H9 (cell line): ENCODE data around the gene PPFIA4. TPM values are rescaled to one million over a fixed set of nuclear protein-coding genes. Genes with fewer than 3 reads are reported as not detected.

Experiments used
- DNase-seq: peaks from one replicate; pipeline ENCODE4 v3.0.0-alpha.2; 2017
- H2AFZ ChIP-seq: one replicate; pipeline ENCODE4 v1.6.1; 2013; ENCODE audit warnings: mild to moderate bottlenecking, low read length, control low read depth, moderate library complexity
- H2AK5ac ChIP-seq: 2 replicates; pipeline ENCODE4 v1.6.1; 2013; ENCODE audit warnings: low read length, control low read depth, mixed read lengths; ENCODE audit not compliant: insufficient read length
- H2BK120ac ChIP-seq: one replicate; pipeline ENCODE4 v1.6.1; 2013; ENCODE audit warnings: low read depth, mild to moderate bottlenecking, low read length, control low read depth, inconsistent platforms; ENCODE audit not compliant: poor library complexity, severe bottlenecking
- H2BK12ac ChIP-seq: 2 replicates; pipeline ENCODE4 v1.6.1; 2013; ENCODE audit warnings: low read length, control low read depth, mixed read lengths, low read depth; ENCODE audit not compliant: insufficient read length
- H2BK15ac ChIP-seq: 2 replicates; pipeline ENCODE4 v1.6.1; 2013; ENCODE audit warnings: low read depth, low read length, control low read depth
- H2BK20ac ChIP-seq: one replicate; pipeline ENCODE4 v1.6.1; 2013; ENCODE audit warnings: low read depth, mild to moderate bottlenecking, low read length, control low read depth, inconsistent platforms; ENCODE audit not compliant: poor library complexity, severe bottlenecking
- H2BK5ac ChIP-seq: 2 replicates; pipeline ENCODE4 v1.6.1; 2013; ENCODE audit warnings: low read length, control low read depth, mixed read lengths; ENCODE audit not compliant: insufficient read length
- H3K14ac ChIP-seq: 2 replicates; pipeline ENCODE4 v1.6.1; 2013; ENCODE audit warnings: low read length, control low read depth; ENCODE audit not compliant: insufficient read depth
- H3K18ac ChIP-seq: 2 replicates; pipeline ENCODE4 v1.6.1; 2013; ENCODE audit warnings: low read depth, mild to moderate bottlenecking, mixed read lengths, low read length, control low read depth; ENCODE audit not compliant: insufficient read length
- H3K23ac ChIP-seq: 2 replicates; pipeline ENCODE4 v1.6.1; 2013; ENCODE audit warnings: low read length, control low read depth, mixed read lengths, low read depth; ENCODE audit not compliant: insufficient read length
- H3K23me2 ChIP-seq: 2 replicates; pipeline ENCODE4 v1.6.1; 2013; ENCODE audit warnings: low read depth, mild to moderate bottlenecking, mixed read lengths, low read length, control low read depth; ENCODE audit not compliant: insufficient read length, poor library complexity, severe bottlenecking
- H3K27ac ChIP-seq: 2 replicates; pipeline ENCODE4 v1.5.1; 2013; ENCODE audit warnings: low read length, control low read depth, mixed read lengths, low read depth; ENCODE audit not compliant: insufficient read length
- H3K27me3 ChIP-seq: 2 replicates; pipeline ENCODE4 v1.6.1; 2013; ENCODE audit warnings: low read length, control low read depth, inconsistent platforms; ENCODE audit not compliant: insufficient read depth
- H3K4ac ChIP-seq: 2 replicates; pipeline ENCODE4 v1.6.1; 2013; ENCODE audit warnings: low read depth, mild to moderate bottlenecking, control low read depth, inconsistent platforms, low read length, moderate library complexity
- H3K4me1 ChIP-seq: 2 replicates; pipeline ENCODE4 v1.6.1; 2013; ENCODE audit warnings: low read length, control low read depth, inconsistent platforms; ENCODE audit not compliant: insufficient read depth
- H3K4me2 ChIP-seq: 2 replicates; pipeline ENCODE4 v1.6.1; 2013; ENCODE audit warnings: low read length, control low read depth, mixed read lengths; ENCODE audit not compliant: insufficient read length, insufficient read depth
- H3K56ac ChIP-seq: 2 replicates; pipeline ENCODE4 v1.6.1; 2013; ENCODE audit warnings: low read depth, mild to moderate bottlenecking, mixed read lengths, low read length, control low read depth; ENCODE audit not compliant: insufficient read length
- H3K79me1 ChIP-seq: 2 replicates; pipeline ENCODE4 v1.6.1; 2013; ENCODE audit warnings: low read depth, mild to moderate bottlenecking, moderate library complexity, low read length, control low read depth, inconsistent platforms; ENCODE audit not compliant: insufficient read depth, poor library complexity, severe bottlenecking
- H3K79me2 ChIP-seq: 2 replicates; pipeline ENCODE4 v1.6.1; 2013; ENCODE audit warnings: low read length, control low read depth, inconsistent platforms; ENCODE audit not compliant: insufficient read depth
- H3K9ac ChIP-seq: 2 replicates; pipeline ENCODE4 v1.6.1; 2013; ENCODE audit warnings: low read length, control low read depth, mixed read lengths; ENCODE audit not compliant: insufficient read length; ENCODE audit errors: extremely low read depth
- H3K9me3 ChIP-seq: one replicate; pipeline ENCODE4 v1.6.1; 2013; ENCODE audit warnings: low read depth, low read length, inconsistent platforms; ENCODE audit not compliant: control insufficient read depth
- H3T11ph ChIP-seq: one replicate; pipeline ENCODE4 v1.6.1; 2013; ENCODE audit warnings: mild to moderate bottlenecking, low read length, control low read depth, inconsistent platforms
- H4K20me1 ChIP-seq: one replicate; pipeline ENCODE4 v1.6.1; 2013; ENCODE audit not compliant: control insufficient read depth, insufficient read length, insufficient read depth
- H4K5ac ChIP-seq: 2 replicates; pipeline ENCODE4 v1.6.1; 2013; ENCODE audit warnings: low read depth, mild to moderate bottlenecking, mixed read lengths, low read length, control low read depth; ENCODE audit not compliant: insufficient read length
- H4K8ac ChIP-seq: replicated peaks from 2 replicates; pipeline ENCODE4 v1.6.1; 2013; ENCODE audit warnings: low read length, control low read depth, mixed read lengths, low read depth; ENCODE audit not compliant: insufficient read length
- H4K91ac ChIP-seq: 2 replicates; pipeline ENCODE4 v1.6.1; 2013; ENCODE audit warnings: low read depth, mild to moderate bottlenecking, moderate library complexity, mixed read lengths, low read length, control low read depth; ENCODE audit not compliant: insufficient read length
- H3K27ac Mint-ChIP-seq, 3 experiments: 2 replicates in 2 of 3; 3 replicates in 1 of 3; pipeline ENCODE4 v1.8.0; 2020 to 2021; ENCODE audit warnings: mixed read lengths in 3 of 3, mild to moderate bottlenecking in 1 of 3, moderate library complexity in 1 of 3
- H3K27me3 Mint-ChIP-seq: 2 replicates; pipeline ENCODE4 v1.8.0; 2021; ENCODE audit warnings: low read depth, mild to moderate bottlenecking, moderate library complexity, mixed read lengths
- H3K36me3 Mint-ChIP-seq, 3 experiments: 2 replicates in 2 of 3; 3 replicates in 1 of 3; pipeline ENCODE4 v1.8.0; 2020 to 2021; ENCODE audit warnings: low read depth in 3 of 3, mixed read lengths in 3 of 3; ENCODE audit not compliant: insufficient read depth in 1 of 3
- H3K4me1 Mint-ChIP-seq, 2 experiments: 2 replicates each; pipeline ENCODE4 v1.8.0; 2020; ENCODE audit warnings: mixed read lengths in 2 of 2
- H3K4me3 Mint-ChIP-seq, 2 experiments: 2 replicates in 1 of 2; 3 replicates in 1 of 2; pipeline ENCODE4 v1.8.0; 2020 to 2021; ENCODE audit warnings: mild to moderate bottlenecking in 2 of 2, mixed read lengths in 2 of 2, moderate library complexity in 1 of 2
- H3K9me3 Mint-ChIP-seq, 2 experiments: 2 replicates in 1 of 2; 3 replicates in 1 of 2; pipeline ENCODE4 v1.8.0; 2020; ENCODE audit warnings: mild to moderate bottlenecking in 2 of 2, mixed read lengths in 2 of 2, moderate library complexity in 1 of 2
- WGBS: extraction: QIAGEN DNeasy Blood & Tissue Kit; methylation state at CpG from one replicate; pipeline ENCODE4 v1.1.7; 2013; ENCODE audit warnings: missing lambda C conversion rate, low lambda C conversion rate, mixed read lengths; ENCODE audit not compliant: insufficient read length; ENCODE audit errors: extremely low coverage; 5-methylcytosine and 5-hydroxymethylcytosine counted together
- total RNA-seq: library from RNA; stranded (reverse); gene quantifications from 2 replicates; pipeline ENCODE4 v1.2.1, GENCODE V29; 2021
- TF ChIP-seq, protein P1 (sequence below): fragments of 200-600 bp; sonication (generic); conservative IDR thresholded peaks from 3 replicates; pipeline ENCODE4 v1.8.0; 2021; ENCODE audit warnings: antibody characterized with exemption, mild to moderate bottlenecking

Gene PPFIA4
- total RNA-seq, 1 experiment from 2014 or later: 3.9 TPM

DNA sequence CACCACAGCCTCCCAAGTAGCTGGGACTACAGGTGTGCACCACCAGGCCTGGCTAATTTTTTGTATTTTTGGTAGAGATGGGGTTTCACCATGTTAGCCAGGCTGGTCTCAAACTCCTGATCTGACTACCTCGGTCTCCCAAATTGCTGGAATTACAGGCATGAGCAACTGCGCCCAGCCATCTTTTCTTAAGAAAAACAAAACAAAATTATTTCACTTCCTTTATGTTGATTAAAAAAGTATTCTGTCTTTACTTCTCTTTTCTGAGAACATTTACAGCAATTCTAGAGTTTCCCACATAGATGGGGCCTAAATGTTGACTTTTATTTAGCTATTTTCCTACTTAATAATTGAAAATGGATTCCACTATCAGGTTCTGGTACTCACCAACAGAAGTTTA is 36.4 kb upstream of the PPFIA4 start:
- H3K27ac Mint-ChIP-seq: no peak overlapping the region
- H3K4me3 Mint-ChIP-seq: no peak overlapping the region
- Histone ChIP-seq H3K9ac (no peak overlapping the region), H3K27ac (no peak overlapping the region), H3K27me3 (no peaks in the 10 kb centered on the region), H2AK5ac (no peak overlapping the region), H2AFZ (no peak overlapping the region), H2BK15ac (no peak overlapping the region), H3K4ac (no peak overlapping the region), H2BK20ac (no peak overlapping the region), H3K18ac (no peak overlapping the region), H3K79me1 (no peaks in the 10 kb centered on the region), H3K23ac (no peak overlapping the region), H3K56ac (no peak overlapping the region), H3K14ac (no peak overlapping the region), H2BK5ac (no peak overlapping the region), H2BK120ac (no peak overlapping the region), H3K4me1 (no peaks in the 10 kb centered on the region; the same call in 1 of the 2 replicates), H4K91ac (no peak overlapping the region), H3K4me2 (no peak overlapping the region), H4K20me1 (no peaks in the 10 kb centered on the region), H4K8ac (no peak overlapping the region), H2BK12ac (no peak overlapping the region), H4K5ac (no peak overlapping the region), H3T11ph (no peak overlapping the region), H3K79me2 (no peaks in the 10 kb centered on the region), H3K23me2 (no peaks in the 10 kb centered on the region), H3K9me3 (no peaks in the 10 kb centered on the region)
- WGBS: no CpG with 5 or more reads among the region's 2 CpGs
- TF ChIP-seq, protein P1, sequence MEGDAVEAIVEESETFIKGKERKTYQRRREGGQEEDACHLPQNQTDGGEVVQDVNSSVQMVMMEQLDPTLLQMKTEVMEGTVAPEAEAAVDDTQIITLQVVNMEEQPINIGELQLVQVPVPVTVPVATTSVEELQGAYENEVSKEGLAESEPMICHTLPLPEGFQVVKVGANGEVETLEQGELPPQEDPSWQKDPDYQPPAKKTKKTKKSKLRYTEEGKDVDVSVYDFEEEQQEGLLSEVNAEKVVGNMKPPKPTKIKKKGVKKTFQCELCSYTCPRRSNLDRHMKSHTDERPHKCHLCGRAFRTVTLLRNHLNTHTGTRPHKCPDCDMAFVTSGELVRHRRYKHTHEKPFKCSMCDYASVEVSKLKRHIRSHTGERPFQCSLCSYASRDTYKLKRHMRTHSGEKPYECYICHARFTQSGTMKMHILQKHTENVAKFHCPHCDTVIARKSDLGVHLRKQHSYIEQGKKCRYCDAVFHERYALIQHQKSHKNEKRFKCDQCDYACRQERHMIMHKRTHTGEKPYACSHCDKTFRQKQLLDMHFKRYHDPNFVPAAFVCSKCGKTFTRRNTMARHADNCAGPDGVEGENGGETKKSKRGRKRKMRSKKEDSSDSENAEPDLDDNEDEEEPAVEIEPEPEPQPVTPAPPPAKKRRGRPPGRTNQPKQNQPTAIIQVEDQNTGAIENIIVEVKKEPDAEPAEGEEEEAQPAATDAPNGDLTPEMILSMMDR: no peak
- H3K9me3 Mint-ChIP-seq: no peaks in the 10 kb centered on the region
- peaks cover 2 to 5% of the 10 kb centered on the region in 2 experiments; a peak in 3 of 4 replicates for H3K4me1 Mint-ChIP-seq
- no peak for DNase-seq
- peaks cover 15% of the 10 kb centered on the region for H3K27me3 Mint-ChIP-seq
- H3K36me3 Mint-ChIP-seq: no peaks in the 10 kb centered on the region
